Measurements from ENCODE around the gene FGF16. TPM values are rescaled to one million over a fixed set of nuclear protein-coding genes. Genes with fewer than 3 reads are reported as not detected.
A peak's percentile ranks its signal among the peaks of the same experiment; 100 is the strongest.

Gene FGF16
- total and polyA plus RNA-seq, 12 donors, result 0.13 to 0.32 (median 0.19) TPM; not detected in 7

GRCh38 chrX:77412631-77413030 is 34.6 kb upstream of the FGF16 start:
- intact Hi-C loops (cut with DNase I), result loop anchor here in 1 of 10 donors (10.0 kb wide), 1 partner anchor 1128 kb away; no protein-coding TSS in a partner anchor
- 57 to 85% methylated on average over 3 of the region's 3 CpGs for WGBS, 2 donors
- Histone ChIP-seq H3K4me1 (peaks cover 0 to 9% (median 0%) of the 10 kb centered on the region in 9 donors), H3K27me3 (peaks cover 0 to 13% (median 0%) of the 10 kb centered on the region in 7 donors), H3K36me3 (no peaks in the 10 kb centered on the region), H3K4me3 (no peak overlapping the region), H3K9me3 (peaks cover 0 to 8% (median 0%) of the 10 kb centered on the region in 11 donors), H3K27ac (no peak overlapping the region)
- DNase-seq (no peak), ATAC-seq (no peak)
- TF ChIP-seq, protein P1, sequence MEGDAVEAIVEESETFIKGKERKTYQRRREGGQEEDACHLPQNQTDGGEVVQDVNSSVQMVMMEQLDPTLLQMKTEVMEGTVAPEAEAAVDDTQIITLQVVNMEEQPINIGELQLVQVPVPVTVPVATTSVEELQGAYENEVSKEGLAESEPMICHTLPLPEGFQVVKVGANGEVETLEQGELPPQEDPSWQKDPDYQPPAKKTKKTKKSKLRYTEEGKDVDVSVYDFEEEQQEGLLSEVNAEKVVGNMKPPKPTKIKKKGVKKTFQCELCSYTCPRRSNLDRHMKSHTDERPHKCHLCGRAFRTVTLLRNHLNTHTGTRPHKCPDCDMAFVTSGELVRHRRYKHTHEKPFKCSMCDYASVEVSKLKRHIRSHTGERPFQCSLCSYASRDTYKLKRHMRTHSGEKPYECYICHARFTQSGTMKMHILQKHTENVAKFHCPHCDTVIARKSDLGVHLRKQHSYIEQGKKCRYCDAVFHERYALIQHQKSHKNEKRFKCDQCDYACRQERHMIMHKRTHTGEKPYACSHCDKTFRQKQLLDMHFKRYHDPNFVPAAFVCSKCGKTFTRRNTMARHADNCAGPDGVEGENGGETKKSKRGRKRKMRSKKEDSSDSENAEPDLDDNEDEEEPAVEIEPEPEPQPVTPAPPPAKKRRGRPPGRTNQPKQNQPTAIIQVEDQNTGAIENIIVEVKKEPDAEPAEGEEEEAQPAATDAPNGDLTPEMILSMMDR (IDR thresholded peaks at IDR 0.05), result no peak

- DNase-seq (no peak), ATAC-seq (no peak)
- TF ChIP-seq, protein P1 (IDR thresholded peaks at IDR 0.05), result peak in 5 of 9 donors; percentile 9 to 40 (median 24)
- Histone ChIP-seq H3K4me1 (peaks cover 0 to 9% (median 0%) of the 10 kb centered on the region in 9 donors), H3K27me3 (peaks cover 0 to 14% (median 0%) of the 10 kb centered on the region in 7 donors), H3K36me3 (no peaks in the 10 kb centered on the region), H3K9me3 (peaks cover 0 to 1% (median 0%) of the 10 kb centered on the region in 11 donors), H3K4me3 (no peak overlapping the region), H3K27ac (no peak overlapping the region)
- intact Hi-C loops (cut with DNase I), result loop anchor here in 1 of 10 donors (10.0 kb wide), 1 partner anchor 1130 kb away; no protein-coding TSS in a partner anchor
- WGBS, 2 donors, result 0 to 25% methylated on average over 1 of the region's 1 CpG
Observed at GRCh38 chrX:77415161-77415560, 32.0 kb upstream of the FGF16 start.

- Histone ChIP-seq H3K27me3 (peaks cover 0 to 14% (median 0%) of the 10 kb centered on the region in 7 donors), H3K9me3 (no peaks in the 10 kb centered on the region), H3K36me3 (no peaks in the 10 kb centered on the region), H3K27ac (no peak overlapping the region), H3K4me3 (no peak overlapping the region), H3K4me1 (peaks cover 0 to 9% (median 0%) of the 10 kb centered on the region in 9 donors)
- WGBS, 2 donors, result 60 to 67% methylated on average over 1 of the region's 1 CpG
- TF ChIP-seq, protein P1 (IDR thresholded peaks at IDR 0.05), result no peak
- intact Hi-C loops (cut with DNase I), result loop anchor here in 1 of 10 donors (10.0 kb wide), 1 partner anchor 1131 kb away; no protein-coding TSS in a partner anchor
- ATAC-seq (no peak), DNase-seq (no peak)
Observed at GRCh38 chrX:77415882-77416281, 31.3 kb upstream of the FGF16 start.

DNA sequence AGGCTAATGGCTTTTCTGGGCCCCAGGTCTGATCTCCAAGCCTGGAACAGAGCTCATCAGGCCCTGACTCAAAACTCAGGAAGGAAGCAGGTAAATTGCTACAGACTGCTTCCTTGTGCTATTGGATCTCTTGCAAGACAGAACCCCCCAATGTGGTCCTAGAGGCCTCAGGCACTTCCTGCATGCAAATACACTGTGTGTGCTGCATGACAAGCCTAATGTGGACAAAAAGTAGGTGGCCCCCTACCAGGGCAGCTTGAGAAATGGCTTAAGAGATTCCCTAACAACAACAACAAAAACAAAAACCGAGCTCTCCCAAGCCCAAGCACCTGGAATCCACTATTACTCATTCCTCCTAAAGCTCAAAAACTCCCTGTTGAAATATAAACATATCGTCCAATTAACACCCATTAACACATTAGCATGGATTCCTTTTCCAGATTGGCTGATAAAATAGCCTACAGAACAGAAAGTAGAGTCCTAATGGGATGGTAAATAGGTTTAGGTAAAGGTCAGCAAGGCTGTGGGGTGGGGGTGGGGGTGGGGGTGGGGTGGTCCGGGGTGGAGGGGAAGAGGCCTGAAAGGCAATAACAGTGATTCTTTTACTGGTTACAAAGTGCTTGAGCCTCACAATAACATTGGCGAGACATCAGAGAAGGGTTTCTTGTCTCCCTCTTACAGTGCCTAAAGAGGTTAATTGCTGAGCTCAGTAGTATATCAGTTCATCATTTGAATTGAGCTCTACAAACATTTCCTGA is 24.1 kb upstream of the FGF16 start:
- no peak for DNase-seq
- no peak overlapping the region for H3K4me3 ChIP-seq
- ATAC-seq, result no peak
- H3K27ac ChIP-seq, result no peak overlapping the region
- no peaks in the 10 kb centered on the region for H3K36me3 ChIP-seq
- intact Hi-C loops (cut with DNase I), result no loop called here
- H3K9me3 ChIP-seq, result no peaks in the 10 kb centered on the region
- peaks cover 0 to 3% (median 0%) of the 10 kb centered on the region in 7 donors for H3K27me3 ChIP-seq
- no peaks in the 10 kb centered on the region for H3K4me1 ChIP-seq
- WGBS, 2 donors, result 61 to 69% methylated on average over 4 of the region's 4 CpGs
- TF ChIP-seq, protein P1 (IDR thresholded peaks at IDR 0.05), result no peak

Data from heart right ventricle (tissue), 16 donors.